ENCODE data around the gene MUSK. TPM values are rescaled to one million over a fixed set of nuclear protein-coding genes. Genes with fewer than 3 reads are reported as not detected.

The MUSK gene
- total and polyA plus RNA-seq, 2 experiments from 2014 or later, result not detected

DNA sequence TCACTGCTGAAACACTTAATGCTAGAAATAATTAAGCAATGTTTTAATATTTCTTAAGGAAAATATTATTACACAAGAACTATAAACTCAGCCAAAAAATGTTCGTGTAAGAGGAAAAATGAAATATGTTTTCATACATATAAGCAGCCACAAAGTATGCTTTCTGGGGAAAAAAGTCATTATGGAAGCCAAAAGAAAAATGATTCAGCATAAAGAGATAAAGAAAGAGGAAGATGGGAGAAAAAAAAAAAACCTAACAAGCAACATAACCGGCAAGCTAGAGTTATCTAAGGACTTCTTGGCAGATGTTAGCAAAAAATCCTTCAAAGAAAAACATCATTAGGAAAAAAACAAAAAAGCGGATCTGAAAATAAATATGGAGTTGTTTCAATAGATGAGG, 179.1 kb downstream of the MUSK start (continued):
- TF ChIP-seq, protein P1, sequence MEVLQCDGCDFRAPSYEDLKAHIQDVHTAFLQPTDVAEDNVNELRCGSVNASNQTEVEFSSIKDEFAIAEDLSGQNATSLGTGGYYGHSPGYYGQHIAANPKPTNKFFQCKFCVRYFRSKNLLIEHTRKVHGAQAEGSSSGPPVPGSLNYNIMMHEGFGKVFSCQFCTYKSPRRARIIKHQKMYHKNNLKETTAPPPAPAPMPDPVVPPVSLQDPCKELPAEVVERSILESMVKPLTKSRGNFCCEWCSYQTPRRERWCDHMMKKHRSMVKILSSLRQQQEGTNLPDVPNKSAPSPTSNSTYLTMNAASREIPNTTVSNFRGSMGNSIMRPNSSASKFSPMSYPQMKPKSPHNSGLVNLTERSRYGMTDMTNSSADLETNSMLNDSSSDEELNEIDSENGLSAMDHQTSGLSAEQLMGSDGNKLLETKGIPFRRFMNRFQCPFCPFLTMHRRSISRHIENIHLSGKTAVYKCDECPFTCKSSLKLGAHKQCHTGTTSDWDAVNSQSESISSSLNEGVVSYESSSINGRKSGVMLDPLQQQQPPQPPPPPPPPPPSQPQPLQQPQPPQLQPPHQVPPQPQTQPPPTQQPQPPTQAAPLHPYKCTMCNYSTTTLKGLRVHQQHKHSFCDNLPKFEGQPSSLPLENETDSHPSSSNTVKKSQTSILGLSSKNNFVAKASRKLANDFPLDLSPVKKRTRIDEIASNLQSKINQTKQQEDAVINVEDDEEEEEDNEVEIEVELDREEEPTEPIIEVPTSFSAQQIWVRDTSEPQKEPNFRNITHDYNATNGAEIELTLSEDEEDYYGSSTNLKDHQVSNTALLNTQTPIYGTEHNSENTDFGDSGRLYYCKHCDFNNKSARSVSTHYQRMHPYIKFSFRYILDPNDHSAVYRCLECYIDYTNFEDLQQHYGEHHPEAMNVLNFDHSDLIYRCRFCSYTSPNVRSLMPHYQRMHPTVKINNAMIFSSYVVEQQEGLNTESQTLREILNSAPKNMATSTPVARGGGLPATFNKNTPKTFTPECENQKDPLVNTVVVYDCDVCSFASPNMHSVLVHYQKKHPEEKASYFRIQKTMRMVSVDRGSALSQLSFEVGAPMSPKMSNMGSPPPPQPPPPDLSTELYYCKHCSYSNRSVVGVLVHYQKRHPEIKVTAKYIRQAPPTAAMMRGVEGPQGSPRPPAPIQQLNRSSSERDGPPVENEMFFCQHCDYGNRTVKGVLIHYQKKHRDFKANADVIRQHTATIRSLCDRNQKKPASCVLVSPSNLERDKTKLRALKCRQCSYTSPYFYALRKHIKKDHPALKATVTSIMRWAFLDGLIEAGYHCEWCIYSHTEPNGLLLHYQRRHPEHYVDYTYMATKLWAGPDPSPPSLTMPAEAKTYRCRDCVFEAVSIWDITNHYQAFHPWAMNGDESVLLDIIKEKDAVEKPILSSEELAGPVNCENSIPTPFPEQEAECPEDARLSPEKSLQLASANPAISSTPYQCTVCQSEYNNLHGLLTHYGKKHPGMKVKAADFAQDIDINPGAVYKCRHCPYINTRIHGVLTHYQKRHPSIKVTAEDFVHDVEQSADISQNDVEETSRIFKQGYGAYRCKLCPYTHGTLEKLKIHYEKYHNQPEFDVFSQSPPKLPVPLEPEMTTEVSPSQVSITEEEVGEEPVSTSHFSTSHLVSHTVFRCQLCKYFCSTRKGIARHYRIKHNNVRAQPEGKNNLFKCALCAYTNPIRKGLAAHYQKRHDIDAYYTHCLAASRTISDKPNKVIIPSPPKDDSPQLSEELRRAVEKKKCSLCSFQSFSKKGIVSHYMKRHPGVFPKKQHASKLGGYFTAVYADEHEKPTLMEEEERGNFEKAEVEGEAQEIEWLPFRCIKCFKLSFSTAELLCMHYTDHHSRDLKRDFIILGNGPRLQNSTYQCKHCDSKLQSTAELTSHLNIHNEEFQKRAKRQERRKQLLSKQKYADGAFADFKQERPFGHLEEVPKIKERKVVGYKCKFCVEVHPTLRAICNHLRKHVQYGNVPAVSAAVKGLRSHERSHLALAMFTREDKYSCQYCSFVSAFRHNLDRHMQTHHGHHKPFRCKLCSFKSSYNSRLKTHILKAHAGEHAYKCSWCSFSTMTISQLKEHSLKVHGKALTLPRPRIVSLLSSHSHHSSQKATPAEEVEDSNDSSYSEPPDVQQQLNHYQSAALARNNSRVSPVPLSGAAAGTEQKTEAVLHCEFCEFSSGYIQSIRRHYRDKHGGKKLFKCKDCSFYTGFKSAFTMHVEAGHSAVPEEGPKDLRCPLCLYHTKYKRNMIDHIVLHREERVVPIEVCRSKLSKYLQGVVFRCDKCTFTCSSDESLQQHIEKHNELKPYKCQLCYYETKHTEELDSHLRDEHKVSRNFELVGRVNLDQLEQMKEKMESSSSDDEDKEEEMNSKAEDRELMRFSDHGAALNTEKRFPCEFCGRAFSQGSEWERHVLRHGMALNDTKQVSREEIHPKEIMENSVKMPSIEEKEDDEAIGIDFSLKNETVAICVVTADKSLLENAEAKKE (CRISPR knock-in tag; IDR thresholded peaks at IDR 0.05), result no peak
- TF ChIP-seq ZNF331 (CRISPR knock-in tag; IDR thresholded peaks at IDR 0.05; ENCODE audit: low read depth) (no peak), STAT1 (IDR thresholded peaks at IDR 0.05; ENCODE audit: unreplicated experiment) (no peak), EZH2phosphoT487 (IDR thresholded peaks at IDR 0.05; ENCODE audit: unreplicated experiment) (no peak), POLR2AphosphoS5 (IDR thresholded peaks at IDR 0.05; ENCODE audit: low read depth) (no peak)

DNA sequence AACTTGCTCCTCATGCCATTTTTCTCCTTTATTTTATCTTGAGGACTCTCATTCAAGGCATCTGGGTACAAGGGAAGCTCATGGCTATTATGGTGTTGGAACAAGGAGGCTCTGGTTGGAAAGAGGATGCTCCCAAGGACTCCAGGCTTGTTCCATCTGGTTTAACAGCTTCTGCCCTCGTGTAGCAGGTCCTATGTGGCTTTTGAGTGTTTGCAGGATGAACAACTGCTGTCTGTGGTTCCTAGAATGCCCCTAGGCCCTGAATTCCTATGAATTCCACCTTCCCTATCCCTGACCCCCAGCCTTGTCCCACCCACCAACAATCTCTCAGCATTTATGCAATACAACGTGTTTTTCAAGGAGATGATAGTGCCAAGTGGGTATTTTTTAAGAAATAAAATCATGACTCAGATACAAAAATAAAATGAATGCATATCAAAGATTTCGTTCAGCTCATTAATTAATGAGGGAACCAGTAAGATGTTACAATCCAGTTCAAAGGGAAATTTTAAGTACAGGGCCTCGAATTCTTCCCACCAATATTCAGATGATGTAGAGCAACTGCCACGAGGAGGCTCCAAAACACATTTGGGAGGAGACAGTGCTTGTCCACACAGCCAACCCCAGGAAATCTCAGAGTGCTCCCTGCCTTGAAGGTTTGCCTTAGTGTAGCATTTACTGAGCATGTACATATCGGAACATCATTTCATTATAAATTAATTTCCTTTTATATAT, 182.0 kb downstream of the MUSK start:
- no peaks in the 10 kb centered on the region for H3K36me3 Mint-ChIP-seq (ENCODE audit: low read depth)
- Histone ChIP-seq H3K27ac (ENCODE audit: low read depth) (no peak overlapping the region), H4K20me1 (replicated peaks; ENCODE audit: insufficient read depth) (no peaks in the 10 kb centered on the region), H3K36me3 (ENCODE audit: insufficient read depth) (no peaks in the 10 kb centered on the region), H3K4me2 (no peak overlapping the region), H3K4me3 (no peak overlapping the region), H3K9me2 (ENCODE audit: insufficient read depth) (peaks cover 11% of the 10 kb centered on the region), H3K27me3 (ENCODE audit: insufficient read depth) (no peaks in the 10 kb centered on the region), H2AFZ (no peak overlapping the region), H3K79me2 (replicated peaks; ENCODE audit: insufficient read depth) (no peaks in the 10 kb centered on the region), H3K4me1 (ENCODE audit: insufficient read depth) (no peaks in the 10 kb centered on the region), H3F3A (replicated peaks; ENCODE audit: low read depth) (no peaks in the 10 kb centered on the region)
- DNase-seq (ENCODE audit: low spot score) (no peak), ATAC-seq (no peak)
- H3K9me3 Mint-ChIP-seq, result peaks cover 7% of the 10 kb centered on the region; the same call in 2 of the 3 replicates
- H3K27ac Mint-ChIP-seq, result no peak overlapping the region
- H3K27me3 Mint-ChIP-seq (ENCODE audit: insufficient read depth, low read depth, poor library complexity), result peaks cover 2% of the 10 kb centered on the region
- H3K4me3 Mint-ChIP-seq, result no peak overlapping the region
- TF ChIP-seq, protein P2, sequence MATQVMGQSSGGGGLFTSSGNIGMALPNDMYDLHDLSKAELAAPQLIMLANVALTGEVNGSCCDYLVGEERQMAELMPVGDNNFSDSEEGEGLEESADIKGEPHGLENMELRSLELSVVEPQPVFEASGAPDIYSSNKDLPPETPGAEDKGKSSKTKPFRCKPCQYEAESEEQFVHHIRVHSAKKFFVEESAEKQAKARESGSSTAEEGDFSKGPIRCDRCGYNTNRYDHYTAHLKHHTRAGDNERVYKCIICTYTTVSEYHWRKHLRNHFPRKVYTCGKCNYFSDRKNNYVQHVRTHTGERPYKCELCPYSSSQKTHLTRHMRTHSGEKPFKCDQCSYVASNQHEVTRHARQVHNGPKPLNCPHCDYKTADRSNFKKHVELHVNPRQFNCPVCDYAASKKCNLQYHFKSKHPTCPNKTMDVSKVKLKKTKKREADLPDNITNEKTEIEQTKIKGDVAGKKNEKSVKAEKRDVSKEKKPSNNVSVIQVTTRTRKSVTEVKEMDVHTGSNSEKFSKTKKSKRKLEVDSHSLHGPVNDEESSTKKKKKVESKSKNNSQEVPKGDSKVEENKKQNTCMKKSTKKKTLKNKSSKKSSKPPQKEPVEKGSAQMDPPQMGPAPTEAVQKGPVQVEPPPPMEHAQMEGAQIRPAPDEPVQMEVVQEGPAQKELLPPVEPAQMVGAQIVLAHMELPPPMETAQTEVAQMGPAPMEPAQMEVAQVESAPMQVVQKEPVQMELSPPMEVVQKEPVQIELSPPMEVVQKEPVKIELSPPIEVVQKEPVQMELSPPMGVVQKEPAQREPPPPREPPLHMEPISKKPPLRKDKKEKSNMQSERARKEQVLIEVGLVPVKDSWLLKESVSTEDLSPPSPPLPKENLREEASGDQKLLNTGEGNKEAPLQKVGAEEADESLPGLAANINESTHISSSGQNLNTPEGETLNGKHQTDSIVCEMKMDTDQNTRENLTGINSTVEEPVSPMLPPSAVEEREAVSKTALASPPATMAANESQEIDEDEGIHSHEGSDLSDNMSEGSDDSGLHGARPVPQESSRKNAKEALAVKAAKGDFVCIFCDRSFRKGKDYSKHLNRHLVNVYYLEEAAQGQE (IDR thresholded peaks at IDR 0.05; ENCODE audit: unreplicated experiment), result no peak
- TF ChIP-seq, protein P3, sequence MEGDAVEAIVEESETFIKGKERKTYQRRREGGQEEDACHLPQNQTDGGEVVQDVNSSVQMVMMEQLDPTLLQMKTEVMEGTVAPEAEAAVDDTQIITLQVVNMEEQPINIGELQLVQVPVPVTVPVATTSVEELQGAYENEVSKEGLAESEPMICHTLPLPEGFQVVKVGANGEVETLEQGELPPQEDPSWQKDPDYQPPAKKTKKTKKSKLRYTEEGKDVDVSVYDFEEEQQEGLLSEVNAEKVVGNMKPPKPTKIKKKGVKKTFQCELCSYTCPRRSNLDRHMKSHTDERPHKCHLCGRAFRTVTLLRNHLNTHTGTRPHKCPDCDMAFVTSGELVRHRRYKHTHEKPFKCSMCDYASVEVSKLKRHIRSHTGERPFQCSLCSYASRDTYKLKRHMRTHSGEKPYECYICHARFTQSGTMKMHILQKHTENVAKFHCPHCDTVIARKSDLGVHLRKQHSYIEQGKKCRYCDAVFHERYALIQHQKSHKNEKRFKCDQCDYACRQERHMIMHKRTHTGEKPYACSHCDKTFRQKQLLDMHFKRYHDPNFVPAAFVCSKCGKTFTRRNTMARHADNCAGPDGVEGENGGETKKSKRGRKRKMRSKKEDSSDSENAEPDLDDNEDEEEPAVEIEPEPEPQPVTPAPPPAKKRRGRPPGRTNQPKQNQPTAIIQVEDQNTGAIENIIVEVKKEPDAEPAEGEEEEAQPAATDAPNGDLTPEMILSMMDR (conservative IDR thresholded peaks at IDR 0.05; ENCODE audit: low read depth in 2 of 2), result peak in 1 of 2 experiments; percentile 11; a peak in 1 of 4 replicates
- H3K4me1 Mint-ChIP-seq, result no peaks in the 10 kb centered on the region

All from GM23338 (cell line).